ENCODE measurements around the gene SPC24.

Gene SPC24, protein sequence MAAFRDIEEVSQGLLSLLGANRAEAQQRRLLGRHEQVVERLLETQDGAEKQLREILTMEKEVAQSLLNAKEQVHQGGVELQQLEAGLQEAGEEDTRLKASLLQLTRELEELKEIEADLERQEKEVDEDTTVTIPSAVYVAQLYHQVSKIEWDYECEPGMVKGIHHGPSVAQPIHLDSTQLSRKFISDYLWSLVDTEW

DNA sequence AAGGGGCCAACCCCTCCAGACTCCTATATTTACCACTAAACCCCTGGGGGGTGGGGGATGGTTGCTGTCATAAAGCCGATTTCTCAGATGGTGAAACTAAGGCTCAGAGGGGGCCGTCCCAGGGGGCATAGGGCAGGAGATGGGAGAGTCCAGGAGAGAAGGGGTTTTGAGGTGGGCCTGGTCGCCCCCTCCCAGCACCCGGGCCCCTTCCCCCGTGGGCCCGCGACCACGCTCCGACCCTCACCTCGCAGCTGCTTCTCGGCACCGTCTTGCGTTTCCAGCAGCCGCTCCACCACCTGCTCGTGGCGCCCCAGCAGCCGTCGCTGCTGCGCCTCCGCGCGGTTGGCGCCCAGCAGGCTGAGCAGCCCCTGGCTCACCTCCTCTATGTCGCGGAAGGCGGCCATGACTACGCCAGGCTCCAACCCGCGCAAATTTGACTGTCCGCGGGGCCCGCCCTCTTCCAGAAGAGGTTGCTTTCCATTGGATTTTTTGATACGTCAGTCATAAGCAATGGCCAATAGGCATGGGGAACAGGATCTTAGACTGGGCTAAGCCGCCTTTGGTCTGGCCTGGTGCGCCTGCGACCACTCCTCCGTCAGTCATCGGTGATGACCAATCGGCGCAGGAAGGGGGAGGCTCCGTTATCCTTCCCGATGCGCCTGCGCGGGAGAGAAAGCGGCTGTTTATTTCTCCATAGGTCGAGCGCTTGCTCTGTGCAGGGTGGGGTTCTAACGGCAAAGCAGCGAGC, at the start of gene SPC24:
Gene SPC24, minus strand, starts transcription at position 410 of the 748 bp plus-strand sequence. Its CDS starts 6 bp downstream, at position 404.
- peak; percentile 79 for DNase-seq (ENCODE audit: low read depth)

GRCh38 chr19:11204943-11205349, 49.4 kb upstream of the SPC24 start:
- no peak for DNase-seq (ENCODE audit: low read depth)

- no peak for DNase-seq (ENCODE audit: low read depth)
Measured at GRCh38 chr19:11204076-11204602, 48.6 kb upstream of the SPC24 start.

DNA sequence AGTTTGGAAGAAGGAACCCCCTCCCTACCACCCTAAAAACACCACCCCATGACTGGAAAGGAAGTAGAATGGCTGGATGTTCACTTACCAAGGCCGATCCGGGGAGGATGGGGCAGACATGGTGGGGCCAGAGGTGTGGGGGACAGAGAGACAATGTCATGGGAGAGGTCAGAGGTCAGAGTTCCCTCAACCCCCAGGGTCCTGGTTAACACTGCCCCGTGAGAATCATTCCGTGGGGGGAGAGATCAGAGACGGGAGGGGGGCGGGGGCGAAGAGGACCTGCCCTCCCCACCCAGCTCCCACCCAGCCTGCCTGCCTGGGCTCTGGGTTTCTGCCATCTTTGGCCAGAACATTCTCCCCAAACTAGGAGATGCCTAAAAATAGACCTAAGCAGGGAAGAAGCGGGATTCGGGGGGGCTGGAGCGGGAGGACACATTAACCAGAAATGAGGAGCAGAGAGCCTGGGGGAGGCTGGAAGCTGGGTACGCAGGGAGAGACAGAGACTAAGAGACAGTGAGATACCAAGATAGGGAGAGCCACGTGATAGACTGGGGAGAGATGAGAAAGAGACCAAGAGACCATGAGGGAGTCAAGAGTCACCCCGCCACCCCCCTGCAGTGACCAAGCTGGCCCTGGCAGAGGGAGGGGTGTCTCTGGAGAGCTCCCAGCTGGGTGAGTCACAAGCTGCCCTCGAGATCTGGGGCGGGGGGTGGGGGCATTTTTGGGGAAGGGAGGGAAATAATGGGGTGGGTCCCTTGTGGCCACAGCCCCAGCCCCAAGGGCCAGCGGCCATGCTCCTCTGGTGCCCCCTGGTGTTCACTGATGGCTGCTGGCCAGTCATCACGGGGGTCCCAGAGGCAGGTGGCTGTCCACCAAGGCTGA, 47.9 kb upstream of the SPC24 start:
- peak; percentile 11 for DNase-seq (ENCODE audit: low read depth)

DNA sequence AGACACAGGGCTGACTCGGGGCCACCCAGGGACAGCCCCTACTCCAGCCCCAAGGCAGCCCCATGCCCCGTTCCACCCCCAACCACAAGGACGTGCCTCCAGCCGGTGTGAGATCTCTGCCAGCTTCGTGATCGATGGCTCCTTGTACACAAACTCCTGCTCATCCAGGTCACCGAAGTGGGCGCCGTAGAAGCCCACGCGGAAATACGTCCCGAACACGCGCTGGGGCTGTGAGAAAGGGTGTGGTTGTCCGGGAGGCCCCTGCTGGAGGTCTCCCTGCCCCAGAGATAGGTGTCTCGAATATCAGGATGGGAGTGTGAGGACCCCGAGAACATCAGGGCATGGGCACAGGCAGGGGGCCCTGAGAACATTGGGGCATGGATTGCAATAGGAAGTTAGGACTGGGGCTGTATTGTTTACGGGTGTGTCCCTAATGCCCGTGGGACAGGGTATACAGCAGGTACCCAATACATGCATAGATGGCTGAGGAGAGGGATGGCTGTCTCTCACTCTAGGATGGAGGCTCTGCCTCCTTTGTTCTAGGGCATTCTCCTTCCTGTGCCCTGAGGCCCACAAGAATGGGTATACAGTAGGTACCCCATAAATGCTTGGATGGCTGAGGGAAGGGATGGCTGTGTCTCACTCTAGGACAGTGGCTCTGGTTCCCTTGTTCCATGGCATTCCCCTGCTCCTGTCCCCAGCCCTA, 47.1 kb upstream of the SPC24 start:
- DNase-seq (ENCODE audit: low read depth): no peak

GRCh38 chr19:11201791-11202190, 46.2 kb upstream of the SPC24 start:
- no peak for DNase-seq (ENCODE audit: low read depth)

DNA sequence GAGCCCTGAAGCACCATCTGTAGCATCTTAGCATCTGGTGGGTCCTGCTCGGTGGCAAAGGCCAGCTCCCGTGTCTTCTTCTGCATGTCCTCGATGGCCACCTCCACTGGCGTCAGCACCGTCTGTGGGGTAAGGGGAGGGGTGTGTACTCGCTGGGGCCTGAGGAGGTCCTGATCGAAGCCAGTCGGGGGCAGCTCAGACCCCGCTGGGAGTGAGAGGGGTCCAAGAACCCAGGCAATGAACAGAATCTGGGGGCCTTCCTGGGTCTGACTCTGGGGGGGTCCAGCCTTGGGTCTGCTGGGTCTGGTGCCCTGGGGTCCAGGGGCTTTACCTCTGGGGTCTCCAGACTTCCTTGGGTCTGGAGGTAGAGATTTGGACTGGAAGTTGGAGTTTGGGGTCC, 45.3 kb upstream of the SPC24 start:
- DNase-seq (ENCODE audit: low read depth): no peak

GRCh38 chr19:11200015-11200574, 44.5 kb upstream of the SPC24 start:
- DNase-seq (ENCODE audit: low read depth): no peak

- no peak for DNase-seq (ENCODE audit: low read depth)
Measured at GRCh38 chr19:11199517-11199916, 43.9 kb upstream of the SPC24 start.

DNA sequence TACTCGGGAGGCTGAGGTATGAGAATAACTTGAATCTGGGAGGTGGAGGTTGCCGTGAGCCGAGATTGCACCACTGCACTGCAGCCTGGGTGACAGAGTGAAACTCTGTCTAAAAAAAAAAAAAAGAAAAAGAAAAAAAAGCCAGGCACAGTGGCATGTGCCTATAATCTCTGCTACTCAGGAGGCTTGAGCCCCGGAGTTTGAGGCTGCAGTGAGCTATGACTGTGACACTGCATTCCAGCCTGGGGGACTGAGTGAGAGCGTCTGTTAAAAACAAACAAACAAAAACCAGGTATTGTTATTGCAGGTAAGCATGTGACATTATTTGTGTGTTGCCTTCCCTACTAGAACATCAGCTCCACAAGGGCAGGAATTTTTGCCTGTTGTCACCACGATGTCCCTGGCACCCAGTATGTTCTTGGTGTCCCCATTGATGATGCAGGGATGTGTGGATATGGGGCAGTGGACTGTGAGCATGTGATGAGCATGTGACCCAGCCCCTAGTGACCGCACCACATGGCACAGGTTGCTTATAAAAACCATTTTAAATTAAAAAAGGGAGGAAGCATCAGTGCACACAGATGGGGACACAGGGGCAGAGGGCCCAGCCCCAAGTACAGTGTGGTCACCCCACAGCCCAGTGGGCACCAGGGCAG, 43.3 kb upstream of the SPC24 start:
- DNase-seq (ENCODE audit: low read depth): no peak

DNA sequence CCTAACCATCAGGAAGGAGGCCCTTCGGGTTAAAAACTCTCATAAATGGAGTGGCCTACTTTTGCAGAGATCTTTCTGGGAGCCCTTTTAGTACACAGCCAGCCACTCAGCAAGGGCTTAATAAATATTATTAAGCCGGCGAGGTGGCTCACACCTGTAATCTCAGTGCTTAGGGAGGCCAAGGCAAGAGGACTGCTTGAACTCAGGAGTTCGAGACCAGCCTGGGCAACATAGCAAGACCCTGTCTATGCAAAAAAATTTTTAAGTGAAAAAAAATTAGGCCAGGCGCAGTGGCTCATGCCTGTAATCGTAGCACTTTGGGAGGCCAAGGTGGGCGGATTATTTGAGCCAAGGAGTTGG, 42.6 kb upstream of the SPC24 start:
- DNase-seq (ENCODE audit: low read depth): no peak

- DNase-seq (ENCODE audit: low read depth): peak; percentile 42
Measured at GRCh38 chr19:11197291-11198174, 42.0 kb upstream of the SPC24 start, which contains the start of gene KANK2. Gene KANK2 (minus strand): TSS chr19:11197545. CDS start chr19:11194511, 3,034 bp downstream.

DNA sequence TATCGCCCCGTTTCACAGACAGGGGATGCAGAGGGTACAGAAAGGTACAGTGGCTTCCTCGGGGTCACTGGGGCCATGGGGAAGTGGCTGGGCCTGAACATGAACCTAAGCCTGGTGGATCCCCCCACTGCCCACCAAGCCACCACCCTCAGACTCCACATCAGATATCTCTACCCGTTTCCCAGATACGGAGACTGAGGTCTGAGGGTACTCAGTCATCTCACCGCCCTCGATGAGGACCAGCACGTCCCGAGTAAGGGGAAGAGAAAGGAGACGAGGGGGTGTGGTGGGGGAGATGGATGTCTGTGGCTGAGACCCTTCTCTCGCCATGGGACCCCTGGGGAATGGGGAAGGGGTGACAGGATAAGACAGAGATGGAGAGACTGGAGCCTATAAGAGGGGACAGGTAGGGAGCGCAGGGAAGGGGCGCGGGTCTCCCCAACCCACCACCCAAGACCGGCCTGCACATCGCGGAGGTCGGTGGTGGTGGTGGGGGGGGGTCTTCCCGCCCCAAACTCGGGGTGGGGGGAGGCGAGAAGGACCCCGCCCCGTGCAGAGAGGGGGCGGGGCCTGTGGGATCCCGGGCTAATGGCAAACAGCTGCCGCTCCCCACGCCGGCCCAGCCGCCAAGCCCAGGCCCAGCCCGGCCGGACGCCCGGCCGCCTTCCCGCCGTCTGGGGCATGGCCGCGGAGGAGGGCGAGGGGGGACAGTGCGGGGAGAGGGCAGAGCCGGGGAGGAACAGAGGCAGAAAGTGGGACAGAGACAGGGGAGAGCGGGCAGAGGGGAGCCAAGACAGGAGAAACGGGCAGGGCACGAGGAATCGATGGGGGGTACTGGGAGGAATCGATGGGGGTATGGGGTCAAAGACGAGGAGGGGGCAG, 41.1 kb upstream of the SPC24 start:
- no peak for DNase-seq (ENCODE audit: low read depth)

DNA sequence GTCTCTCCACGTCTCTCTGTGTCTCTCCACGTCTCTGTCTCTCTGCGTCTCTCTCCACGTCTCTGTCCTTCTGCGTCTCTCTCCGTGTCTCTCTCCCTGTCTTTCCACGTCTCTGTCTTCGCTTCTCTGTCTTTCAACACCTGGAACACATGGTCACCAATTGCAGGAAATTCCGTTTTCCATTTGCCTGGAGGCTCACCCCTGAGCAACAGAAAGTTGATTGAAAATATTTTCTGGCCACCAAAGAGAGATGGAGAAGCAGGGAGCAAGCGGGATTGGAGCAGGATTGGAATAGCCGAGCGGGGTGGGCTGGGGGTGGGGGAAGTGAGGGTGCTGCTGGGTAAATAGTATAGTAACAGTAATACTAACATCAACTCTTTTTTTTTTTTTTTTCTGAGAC, 40.1 kb upstream of the SPC24 start:
- DNase-seq (ENCODE audit: low read depth): no peak

- DNase-seq (ENCODE audit: low read depth): no peak
Measured at GRCh38 chr19:11194656-11195558, 39.3 kb upstream of the SPC24 start.

GRCh38 chr19:11194173-11194572, 38.6 kb upstream of the SPC24 start:
- no peak for DNase-seq (ENCODE audit: low read depth)

DNA sequence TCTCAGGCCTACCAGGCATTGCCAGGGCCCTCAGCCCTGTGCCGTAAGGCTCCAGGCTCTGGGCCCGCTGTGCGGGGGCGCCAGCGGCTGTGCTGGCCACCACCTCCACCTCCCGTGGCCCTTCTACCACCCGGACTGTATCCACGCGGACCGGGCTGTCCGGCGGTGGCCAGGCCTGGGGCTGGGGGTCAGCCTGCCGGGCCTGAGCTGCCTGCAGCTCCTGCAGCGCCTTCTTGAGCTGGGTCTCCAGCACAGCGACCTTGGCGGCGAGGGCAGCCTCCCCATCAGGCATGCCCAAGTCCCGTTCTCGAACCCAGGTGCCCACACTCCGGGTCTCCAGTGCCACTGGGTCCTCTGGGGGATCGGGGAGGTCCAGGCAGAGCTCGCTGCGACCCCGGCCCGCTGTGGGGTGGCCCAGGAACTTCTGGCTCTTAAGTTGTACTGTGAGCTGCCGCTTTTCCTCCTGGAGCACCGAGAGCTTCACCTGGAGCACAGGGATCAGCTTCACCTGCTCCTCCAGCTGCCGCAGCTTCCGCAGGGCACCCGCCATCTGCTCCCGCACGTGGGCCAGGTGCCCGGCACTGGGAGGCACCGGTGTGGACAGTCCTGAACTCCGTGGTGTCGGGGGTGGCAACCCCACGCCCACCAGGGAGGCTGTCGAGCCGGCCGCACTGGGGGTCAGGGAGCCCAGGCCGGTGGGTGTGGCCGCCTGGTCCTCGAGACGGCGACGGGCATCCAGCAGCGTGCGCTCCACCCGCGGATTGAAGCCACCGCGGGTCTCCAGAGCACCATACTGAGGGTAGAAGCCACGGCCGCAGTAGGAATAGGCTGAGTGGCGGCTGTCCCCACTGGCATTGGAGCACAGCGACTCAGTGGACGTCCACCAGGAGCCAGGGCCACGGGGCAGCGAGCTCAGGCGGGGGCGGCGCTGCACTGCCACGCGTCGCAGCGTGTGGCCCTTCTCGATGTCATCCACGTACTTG, 37.7 kb upstream of the SPC24 start:
- no peak for DNase-seq (ENCODE audit: low read depth)
